Parietal lobe (tissue), 1 donor: ENCODE data around the gene NFKB1. TPM values are rescaled to one million over a fixed set of nuclear protein-coding genes. Genes with fewer than 3 reads are reported as not detected.

Experiments used
- total RNA-seq: library from RNA; depleted of rRNA; stranded (reverse); fragments of >200 nt; gene quantifications from one replicate; pipeline ENCODE4 v1.2.3, GENCODE V29; 2014

Gene NFKB1
- 9.4 TPM for total RNA-seq

GRCh38 chr4:102500696-102501446 lies at the start of gene NFKB1:
TSS of gene NFKB1 (plus strand) at chr4:102501359. CDS start at chr4:102525519, 24,160 bp downstream.

Other genes starting within 250 kb of the NFKB1 start
- gene SLC39A8, start 155.9 kb upstream of the NFKB1 start, total RNA-seq, result 5.0 TPM